Measurements from ENCODE around the gene PLCH1.

- TF ChIP-seq POLR2A (IDR thresholded peaks at IDR 0.05; ENCODE audit: low read depth, low read length) (no peak), TAF1 (IDR thresholded peaks at IDR 0.05; ENCODE audit: low read depth, low read length) (no peak), POLR2AphosphoS5 (IDR thresholded peaks at IDR 0.05; ENCODE audit: low read depth, low read length) (no peak), PAX5 (IDR thresholded peaks at IDR 0.05; ENCODE audit: insufficient read depth, low read length, severe bottlenecking) (no peak), SPI1 (IDR thresholded peaks at IDR 0.05; ENCODE audit: low read depth, low read length) (no peak)
These were observed 2.4 kb downstream of the PLCH1 start for GRCh38 chr3:155742349-155742965.

Data from GM12891 (cell line).